ENCODE results near the gene PRPF38A.
A peak's percentile ranks its signal among the peaks of the same experiment; 100 is the strongest.
"Not testable (repeated sequence)": the region's sequence is repeated elsewhere in the genome, so short reads cannot be mapped to it uniquely, and the experiment has no call there.

PRPF38A gene

GRCh38 chr1:52404116-52404974 lies at the start of gene PRPF38A, which contains the start of gene ORC1:
TSS of gene PRPF38A (plus strand) at chr1:52404602. CDS start at chr1:52404750, 148 bp downstream.
TSS of gene ORC1 (minus strand) at chr1:52404423. CDS start at chr1:52402223, 2,200 bp downstream.
- DNase-seq = peak; percentile 88

- no peak for DNase-seq
These were observed 49.0 kb upstream of the PRPF38A start for GRCh38 chr1:52355436-52355835.

- no peak for DNase-seq
These were observed 48.4 kb upstream of the PRPF38A start for GRCh38 chr1:52355847-52356505.

GRCh38 chr1:52356818-52357355 lies 47.5 kb upstream of the PRPF38A start:
- DNase-seq = no peak

- DNase-seq = no peak
These were observed 47.0 kb upstream of the PRPF38A start for GRCh38 chr1:52357397-52357796.

GRCh38 chr1:52358851-52359497 lies 45.4 kb upstream of the PRPF38A start:
- DNase-seq = no peak

GRCh38 chr1:52359676-52360594 lies 44.5 kb upstream of the PRPF38A start:
- no peak for DNase-seq

- DNase-seq = no peak
These were observed 43.8 kb upstream of the PRPF38A start for GRCh38 chr1:52360595-52360968.

- DNase-seq = no peak
These were observed 40.1 kb upstream of the PRPF38A start for GRCh38 chr1:52364235-52364839.

GRCh38 chr1:52365071-52365745 lies 39.2 kb upstream of the PRPF38A start:
- no peak for DNase-seq

GRCh38 chr1:52365746-52366516 lies 38.5 kb upstream of the PRPF38A start, which contains the start of gene CC2D1B:
TSS of gene CC2D1B (minus strand) at chr1:52366205. CDS start at chr1:52364620, 1,585 bp downstream.
- DNase-seq = peak; percentile 91

GRCh38 chr1:52366517-52366827 lies 37.9 kb upstream of the PRPF38A start:
- DNase-seq = no peak

- no peak for DNase-seq
These were observed 37.1 kb upstream of the PRPF38A start for GRCh38 chr1:52367272-52367671.

GRCh38 chr1:52368383-52369172 lies 35.8 kb upstream of the PRPF38A start:
- DNase-seq = peak; percentile 6

- DNase-seq = not testable (repeated sequence)
These were observed 34.6 kb upstream of the PRPF38A start for GRCh38 chr1:52369851-52370250.

- DNase-seq = no peak
These were observed 19.0 kb upstream of the PRPF38A start for GRCh38 chr1:52385376-52385775.

GRCh38 chr1:52386458-52386857 lies 17.9 kb upstream of the PRPF38A start:
- DNase-seq = no peak

- DNase-seq = no peak
These were observed 11.2 kb upstream of the PRPF38A start for GRCh38 chr1:52393174-52393573.

- DNase-seq = no peak
These were observed 4.8 kb upstream of the PRPF38A start for GRCh38 chr1:52399629-52400028.

GRCh38 chr1:52400131-52400530 lies 4.3 kb upstream of the PRPF38A start:
- DNase-seq = no peak

Measured in NCI-H1436 treated with DMSO at 0.1 percent for 48 hours (cell line).